HFF-Myc (cell line): ENCODE data around the gene SCN1B.

ENCODE experiments used
- DNase-seq: peaks from one replicate; pipeline ENCODE4 v3.0.0-alpha.2; 2011; ENCODE audit warnings: low read depth; ENCODE audit errors: extremely low read depth
- H3K4me3 ChIP-seq: replicated peaks from 2 replicates; pipeline ENCODE4 v1.5.1; 2011; ENCODE audit warnings: low read depth, mild to moderate bottlenecking, control low read depth, low read length
- TF ChIP-seq, protein P1 (sequence below): IDR thresholded peaks from 2 replicates; pipeline ENCODE4 v1.5.1; 2012; ENCODE audit warnings: mild to moderate bottlenecking, low read depth, low read length, control low read depth; ENCODE audit errors: missing control alignments

SCN1B gene

DNA sequence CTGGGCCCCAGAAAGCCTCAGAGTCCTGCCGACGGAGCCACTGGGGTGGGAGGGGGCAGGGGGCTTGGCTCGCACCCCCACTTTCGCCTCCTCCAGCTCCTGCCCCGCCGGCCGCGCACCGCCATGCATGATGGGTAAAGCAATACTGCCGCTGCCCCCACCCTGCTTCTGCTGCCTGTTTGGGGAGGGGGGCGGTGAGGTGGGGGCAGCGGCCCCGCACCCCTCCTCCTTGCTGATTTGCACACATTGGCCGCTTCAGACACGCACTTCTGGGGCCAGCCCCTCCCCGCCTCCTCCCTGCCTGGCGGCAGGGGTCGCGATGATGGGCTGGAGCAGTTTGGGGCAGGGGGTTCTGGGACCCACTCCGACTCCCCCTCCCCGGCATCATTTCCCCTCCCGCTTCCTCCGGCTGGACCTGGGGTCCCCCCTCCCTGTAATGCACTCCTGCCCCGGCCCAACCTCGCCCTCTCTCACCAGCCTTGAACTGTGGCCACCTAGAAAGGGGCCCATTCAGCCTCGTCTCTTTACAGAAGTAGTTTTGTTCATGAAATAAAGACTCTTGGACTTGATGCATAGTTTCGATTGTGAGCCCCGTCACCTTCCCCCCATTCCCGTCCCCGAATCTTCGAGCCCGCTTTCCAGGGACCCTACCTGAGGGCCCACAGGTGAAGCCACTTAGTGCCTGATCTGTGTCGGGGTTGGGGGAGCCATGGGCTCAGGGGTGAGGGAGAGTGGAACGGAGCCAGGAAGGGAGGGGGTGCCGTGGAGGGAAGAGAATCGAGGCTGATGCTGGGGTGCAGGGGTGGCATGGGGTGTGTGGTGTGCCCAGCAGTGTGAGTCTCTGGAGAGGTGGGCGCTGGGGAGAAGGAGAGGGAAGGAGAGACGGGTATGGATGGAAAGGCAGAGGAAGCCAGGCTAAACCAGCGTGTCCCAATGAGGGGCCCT is 9.9 kb downstream of the SCN1B start:
- DNase-seq, result no peak
- TF ChIP-seq, protein P1, sequence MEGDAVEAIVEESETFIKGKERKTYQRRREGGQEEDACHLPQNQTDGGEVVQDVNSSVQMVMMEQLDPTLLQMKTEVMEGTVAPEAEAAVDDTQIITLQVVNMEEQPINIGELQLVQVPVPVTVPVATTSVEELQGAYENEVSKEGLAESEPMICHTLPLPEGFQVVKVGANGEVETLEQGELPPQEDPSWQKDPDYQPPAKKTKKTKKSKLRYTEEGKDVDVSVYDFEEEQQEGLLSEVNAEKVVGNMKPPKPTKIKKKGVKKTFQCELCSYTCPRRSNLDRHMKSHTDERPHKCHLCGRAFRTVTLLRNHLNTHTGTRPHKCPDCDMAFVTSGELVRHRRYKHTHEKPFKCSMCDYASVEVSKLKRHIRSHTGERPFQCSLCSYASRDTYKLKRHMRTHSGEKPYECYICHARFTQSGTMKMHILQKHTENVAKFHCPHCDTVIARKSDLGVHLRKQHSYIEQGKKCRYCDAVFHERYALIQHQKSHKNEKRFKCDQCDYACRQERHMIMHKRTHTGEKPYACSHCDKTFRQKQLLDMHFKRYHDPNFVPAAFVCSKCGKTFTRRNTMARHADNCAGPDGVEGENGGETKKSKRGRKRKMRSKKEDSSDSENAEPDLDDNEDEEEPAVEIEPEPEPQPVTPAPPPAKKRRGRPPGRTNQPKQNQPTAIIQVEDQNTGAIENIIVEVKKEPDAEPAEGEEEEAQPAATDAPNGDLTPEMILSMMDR, result no peak
- H3K4me3 ChIP-seq, result no peak overlapping the region

DNA sequence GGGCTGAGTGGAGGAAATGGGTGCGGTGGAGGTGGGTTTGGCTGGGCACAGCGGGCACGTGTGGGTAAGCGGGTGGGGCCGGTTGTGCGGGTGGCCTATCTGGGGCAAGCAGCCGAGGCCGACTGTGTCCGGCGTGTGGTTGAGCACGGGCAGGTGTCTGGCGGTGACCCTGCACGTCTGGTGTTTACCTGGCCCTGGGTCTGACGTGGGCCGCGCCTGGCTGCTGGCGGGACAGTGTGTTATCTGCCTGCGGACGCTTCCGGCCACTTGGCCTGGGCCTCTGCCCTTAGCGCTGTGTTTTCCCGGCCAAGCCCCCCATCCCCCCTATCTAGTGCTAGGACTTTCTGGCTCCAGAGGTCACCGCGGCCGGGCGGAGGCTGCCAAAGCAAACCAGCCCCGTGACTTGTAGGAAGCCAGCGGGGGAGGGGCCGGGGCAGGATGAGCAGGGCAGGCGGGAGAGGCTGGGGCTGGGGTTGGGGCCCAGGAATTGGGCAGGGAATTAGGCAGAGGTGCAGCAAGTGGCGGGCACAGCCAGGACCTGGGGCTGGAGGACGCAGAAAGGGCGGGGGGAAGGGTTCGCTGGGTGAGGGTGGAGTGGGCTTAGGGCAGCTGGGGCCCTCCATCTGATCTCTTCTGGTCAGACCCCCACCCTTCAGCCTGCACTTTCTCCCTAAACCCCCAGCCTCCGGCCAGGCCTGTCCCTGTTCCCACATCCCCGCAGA is 10.7 kb downstream of the SCN1B start:
- no peak overlapping the region for H3K4me3 ChIP-seq
- no peak for DNase-seq
- TF ChIP-seq, protein P1, result no peak

DNA sequence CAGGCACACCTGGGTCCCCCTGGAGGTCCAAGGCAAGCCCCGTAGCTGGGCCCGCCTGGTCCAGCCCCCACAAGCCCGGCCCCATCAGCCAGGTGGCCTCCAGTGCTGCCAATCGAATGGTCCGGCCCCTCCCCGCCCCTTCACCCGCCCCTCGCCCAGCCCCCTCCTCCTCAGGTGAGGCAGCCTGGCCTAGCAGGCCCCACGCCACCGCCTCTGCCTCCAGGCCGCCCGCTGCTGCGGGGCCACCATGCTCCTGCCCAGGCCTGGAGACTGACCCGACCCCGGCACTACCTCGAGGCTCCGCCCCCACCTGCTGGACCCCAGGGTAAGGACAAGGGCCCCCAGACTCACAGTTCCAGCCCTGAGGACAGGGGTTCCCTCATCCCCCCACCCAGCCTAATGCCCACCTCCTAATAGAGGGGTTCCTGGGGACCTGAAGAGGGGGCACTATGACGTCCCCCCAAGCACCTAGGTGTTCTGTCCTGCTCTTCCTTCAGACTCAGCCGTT is 11.3 kb downstream of the SCN1B start, which contains the start of gene HPN:
Gene HPN (plus strand): TSS at position 174 of the 508 bp plus-strand sequence. CDS start 786 bp downstream, outside the sequence.
- no peak for DNase-seq
- TF ChIP-seq, protein P1, result no peak
- H3K4me3 ChIP-seq, result no peak within 1 kb of the TSS

DNA sequence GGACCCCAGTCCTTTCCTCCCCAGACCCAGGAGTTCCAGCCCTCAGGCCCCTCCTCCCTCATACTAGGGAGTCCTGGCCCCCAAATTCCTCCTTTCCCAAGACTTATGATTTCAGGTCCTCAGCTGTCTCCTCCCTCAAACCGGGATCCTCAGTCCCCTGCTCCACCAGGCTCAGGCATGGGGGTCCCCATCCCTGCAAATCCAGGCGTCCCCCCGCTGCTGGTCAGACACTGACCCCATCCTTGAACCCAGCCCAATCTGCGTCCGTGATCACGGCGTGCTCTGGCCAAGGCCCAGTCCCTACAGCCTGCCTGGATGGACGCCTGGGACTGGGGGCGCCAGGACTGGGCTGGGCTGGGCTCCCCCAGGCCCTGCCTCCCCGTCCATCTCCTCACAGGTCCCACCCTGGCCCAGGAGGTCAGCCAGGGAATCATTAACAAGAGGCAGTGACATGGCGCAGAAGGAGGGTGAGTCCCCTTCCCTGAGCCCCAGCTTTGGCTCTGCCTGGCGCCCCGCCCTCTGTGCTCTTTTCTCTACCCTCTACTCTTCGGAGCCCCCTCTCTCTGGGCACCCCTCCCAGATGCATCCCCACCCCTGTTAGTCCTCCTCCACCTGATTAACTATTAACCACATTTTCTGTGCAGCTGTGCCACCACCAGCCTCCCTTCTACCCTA is 11.9 kb downstream of the SCN1B start:
- TF ChIP-seq, protein P1, result no peak
- no peak for DNase-seq
- no peak overlapping the region for H3K4me3 ChIP-seq

DNA sequence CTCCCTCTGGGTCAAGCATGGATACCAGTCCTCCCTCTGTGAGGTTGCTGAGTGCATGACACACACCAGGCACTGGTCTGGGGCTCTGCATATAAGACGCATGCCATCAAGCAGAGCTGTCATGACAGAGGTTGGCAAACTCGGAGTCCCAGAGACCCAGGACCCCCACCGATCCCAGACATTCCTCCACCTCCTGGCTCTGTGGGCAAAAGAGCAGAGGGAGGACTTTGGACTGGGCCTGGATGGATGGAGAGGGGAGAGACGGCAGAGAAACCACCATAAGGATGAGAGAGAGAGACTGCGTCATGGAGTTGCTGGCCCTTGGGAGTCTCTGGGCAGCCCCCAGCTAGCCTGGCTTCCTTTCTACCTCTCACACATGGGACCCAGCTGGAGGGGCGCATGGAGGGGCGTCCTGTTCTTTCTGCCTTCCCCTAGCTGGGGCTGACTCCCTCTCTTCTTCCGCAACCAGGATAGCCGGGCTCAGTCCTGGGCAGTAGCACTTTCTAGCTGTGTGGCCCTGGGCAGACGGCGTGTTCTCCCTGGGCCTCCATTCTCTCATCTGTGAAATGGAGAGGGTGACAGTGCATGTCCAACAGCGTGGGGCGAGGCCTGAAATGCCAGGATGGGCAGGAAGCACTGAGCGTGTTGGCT is 12.8 kb downstream of the SCN1B start:
- no peak overlapping the region for H3K4me3 ChIP-seq
- DNase-seq, result no peak
- TF ChIP-seq, protein P1, result no peak

DNA sequence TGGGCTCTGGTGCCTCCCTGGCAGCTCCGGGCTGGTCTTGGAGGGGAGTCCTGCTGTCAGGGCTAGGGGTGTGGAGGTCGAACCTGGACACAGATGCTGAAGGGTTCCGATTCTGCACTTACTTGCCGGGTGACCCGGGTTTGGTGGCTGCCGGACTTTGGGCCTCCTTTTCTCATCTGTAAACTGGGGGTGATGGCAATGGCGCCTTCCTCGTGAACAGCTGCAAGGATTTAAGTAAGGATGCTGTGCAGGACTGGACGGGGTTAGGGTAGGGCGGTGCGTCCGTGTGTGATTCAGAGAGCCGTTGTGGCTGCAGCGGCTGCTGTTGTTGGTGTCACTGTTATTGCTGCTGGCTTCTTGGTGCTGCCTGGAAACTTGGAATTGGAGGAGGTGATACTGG is 13.6 kb downstream of the SCN1B start:
- TF ChIP-seq, protein P1, result no peak
- H3K4me3 ChIP-seq, result no peak overlapping the region
- DNase-seq, result no peak
